Dedifferentiated amniotic fluid mesenchymal stem cell (primary cell): ENCODE results near the gene MPRIP.

ENCODE experiments used
- DNase-seq: peaks from one replicate; pipeline ENCODE4 v3.0.0-alpha.2; 2016; ENCODE audit errors: extremely low spot score

The MPRIP gene

GRCh38 chr17:17087424-17088015 lies 45.3 kb downstream of the MPRIP start:
- DNase-seq: no peak

GRCh38 chr17:17088086-17088485 lies 45.8 kb downstream of the MPRIP start:
- no peak for DNase-seq

GRCh38 chr17:17088541-17089525 lies 46.6 kb downstream of the MPRIP start:
- DNase-seq: no peak

- no peak for DNase-seq
Observed at GRCh38 chr17:17089796-17090641, 47.8 kb downstream of the MPRIP start.

GRCh38 chr17:17090642-17091103 lies 48.4 kb downstream of the MPRIP start:
- no peak for DNase-seq

GRCh38 chr17:17091276-17091675 lies 49.0 kb downstream of the MPRIP start:
- DNase-seq: no peak

GRCh38 chr17:17091856-17092756 lies 49.8 kb downstream of the MPRIP start:
- no peak for DNase-seq

- no peak for DNase-seq
Observed at GRCh38 chr17:17093764-17094163, 51.5 kb downstream of the MPRIP start.

GRCh38 chr17:17096438-17097178 lies 54.4 kb downstream of the MPRIP start:
- no peak for DNase-seq

- DNase-seq: no peak
Observed at GRCh38 chr17:17097763-17098345, 55.6 kb downstream of the MPRIP start.

GRCh38 chr17:17098551-17099179 lies 56.4 kb downstream of the MPRIP start:
- no peak for DNase-seq

- DNase-seq: no peak
Observed at GRCh38 chr17:17102176-17102575, 59.9 kb downstream of the MPRIP start.

- no peak for DNase-seq
Observed at GRCh38 chr17:17103160-17103559, 60.9 kb downstream of the MPRIP start.

- no peak for DNase-seq
Observed at GRCh38 chr17:17104036-17104435, 61.8 kb downstream of the MPRIP start.

GRCh38 chr17:17104494-17104893 lies 62.2 kb downstream of the MPRIP start:
- DNase-seq: no peak

GRCh38 chr17:17105976-17106375 lies 63.7 kb downstream of the MPRIP start:
- no peak for DNase-seq

- no peak for DNase-seq
Observed at GRCh38 chr17:17106756-17107155, 64.5 kb downstream of the MPRIP start.

- DNase-seq: no peak
Observed at GRCh38 chr17:17107281-17107680, 65.0 kb downstream of the MPRIP start.

GRCh38 chr17:17107891-17108431 lies 65.7 kb downstream of the MPRIP start:
- DNase-seq: no peak
